NOMO-1 treated with dmso at 0.1 percent for 144 hours (cell line): ENCODE data around the gene MSL1.

Experiments
- DNase-seq: peaks from one replicate; lab custom pipeline; 2025; ENCODE audit not compliant: unreplicated experiment; lab: John Stamatoyannopoulos, UW

MSL1 gene

DNA sequence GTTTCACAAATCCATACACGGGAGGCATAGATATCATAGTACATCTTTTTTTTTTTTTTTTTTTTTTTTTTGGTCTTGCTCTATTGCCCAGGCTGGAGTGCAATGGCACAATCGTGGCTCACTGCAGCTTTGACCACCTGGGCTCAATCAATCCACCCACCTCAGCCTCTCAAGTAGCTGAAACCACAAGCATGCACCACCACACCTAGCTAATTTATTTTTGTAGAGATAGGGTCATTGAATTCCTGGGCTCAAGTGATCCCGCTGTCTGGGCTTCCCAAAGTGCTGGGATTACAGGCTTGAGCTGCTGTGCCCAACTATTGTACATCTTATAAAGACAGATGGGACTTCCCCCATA lies 52.0 kb downstream of the MSL1 start:
- no peak for DNase-seq

DNA sequence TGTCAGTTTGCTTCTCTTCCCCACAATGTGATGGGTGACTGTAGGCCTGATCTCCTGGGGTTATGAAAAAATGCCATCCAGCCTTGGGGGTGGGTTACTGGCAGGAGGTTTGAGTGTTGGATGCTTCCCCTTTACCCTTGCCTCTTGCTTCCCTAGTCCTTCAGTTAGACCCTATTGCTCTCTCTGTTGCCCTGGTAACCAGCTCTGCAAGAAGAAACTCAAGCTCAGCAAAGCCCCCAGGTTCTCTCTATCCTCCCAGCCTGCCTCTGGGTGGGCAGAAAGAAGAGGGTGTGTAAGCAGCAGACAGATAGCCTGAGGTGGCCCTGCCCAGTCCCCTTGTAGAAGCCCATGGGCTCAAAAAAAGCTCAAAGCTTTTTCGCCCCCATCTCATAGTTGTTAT lies 52.7 kb downstream of the MSL1 start:
- DNase-seq: no peak

DNA sequence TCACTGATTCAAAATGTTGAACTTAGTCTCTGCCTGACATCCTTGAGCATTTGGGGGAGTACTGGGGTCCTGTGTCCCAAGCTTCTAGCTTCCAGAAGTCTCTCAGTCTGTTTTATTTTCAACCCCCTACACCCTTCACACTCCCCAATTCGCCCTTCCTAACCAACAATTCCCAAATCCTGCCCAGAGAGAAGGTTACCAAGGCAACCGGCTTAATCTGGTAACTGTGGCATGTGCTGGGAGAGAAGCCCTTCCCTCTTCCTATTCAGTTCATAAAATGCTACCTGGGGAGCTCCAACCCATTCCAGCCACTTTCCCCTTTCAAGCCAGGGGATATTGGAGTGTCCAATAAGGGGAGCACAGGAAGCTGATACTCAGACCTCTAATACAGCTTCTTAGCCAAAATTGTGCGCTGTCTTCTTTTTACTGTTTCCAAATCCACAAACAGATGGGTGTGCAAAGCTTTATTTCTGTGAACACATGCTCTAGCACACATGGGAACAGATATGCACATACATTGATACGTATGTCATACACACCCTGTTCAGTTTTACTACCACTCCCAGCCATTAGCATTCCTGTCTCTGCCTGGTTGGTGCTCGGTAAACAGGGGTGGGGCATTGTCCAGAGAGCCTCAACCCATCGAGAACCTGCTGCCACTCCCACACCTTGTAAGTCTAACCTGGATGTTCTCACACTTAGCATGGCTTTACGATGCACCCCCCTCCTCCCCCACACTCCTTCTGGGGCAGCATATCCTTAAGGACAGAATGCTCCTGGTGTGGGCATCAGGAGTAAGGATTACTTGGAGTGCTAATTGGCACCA lies 54.4 kb downstream of the MSL1 start:
- DNase-seq: no peak

GRCh38 chr17:40176754-40177110 lies 55.0 kb downstream of the MSL1 start:
- DNase-seq: no peak

DNA sequence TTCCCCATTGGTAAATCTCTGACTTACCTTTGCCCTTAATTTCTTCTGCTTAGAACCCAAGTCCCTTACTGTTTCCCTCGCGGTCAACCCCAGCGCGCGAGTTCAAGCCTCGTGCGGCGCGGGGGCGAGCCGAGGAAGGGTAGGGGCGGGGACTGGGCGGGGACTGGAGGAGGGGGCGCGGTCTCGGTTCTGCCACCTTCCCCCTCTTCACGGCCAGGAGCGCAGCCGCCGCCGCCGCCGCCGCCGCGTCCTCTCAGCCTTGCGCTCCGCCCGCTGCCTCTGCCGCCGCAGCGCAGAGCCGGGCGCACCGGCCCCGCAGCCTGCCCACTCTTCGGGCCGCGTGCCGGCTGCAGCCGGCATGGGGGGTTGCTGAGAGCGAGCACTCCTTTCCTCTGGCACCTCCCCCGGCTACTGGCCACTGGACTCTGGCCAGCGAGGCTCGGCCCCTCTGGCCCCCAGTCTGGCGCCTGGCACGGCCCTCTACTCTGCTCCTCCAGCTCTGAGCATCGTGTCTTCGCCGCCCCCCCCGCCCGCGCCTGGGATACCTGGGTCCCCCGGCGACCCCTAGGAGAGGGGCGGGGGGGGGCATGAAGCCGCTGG lies 55.6 kb downstream of the MSL1 start, which contains the start of gene RAPGEFL1:
TSS of gene RAPGEFL1 (plus strand) at position 196 of the 600 bp plus-strand sequence. CDS start at position 588, 392 bp downstream.
- no peak for DNase-seq

DNA sequence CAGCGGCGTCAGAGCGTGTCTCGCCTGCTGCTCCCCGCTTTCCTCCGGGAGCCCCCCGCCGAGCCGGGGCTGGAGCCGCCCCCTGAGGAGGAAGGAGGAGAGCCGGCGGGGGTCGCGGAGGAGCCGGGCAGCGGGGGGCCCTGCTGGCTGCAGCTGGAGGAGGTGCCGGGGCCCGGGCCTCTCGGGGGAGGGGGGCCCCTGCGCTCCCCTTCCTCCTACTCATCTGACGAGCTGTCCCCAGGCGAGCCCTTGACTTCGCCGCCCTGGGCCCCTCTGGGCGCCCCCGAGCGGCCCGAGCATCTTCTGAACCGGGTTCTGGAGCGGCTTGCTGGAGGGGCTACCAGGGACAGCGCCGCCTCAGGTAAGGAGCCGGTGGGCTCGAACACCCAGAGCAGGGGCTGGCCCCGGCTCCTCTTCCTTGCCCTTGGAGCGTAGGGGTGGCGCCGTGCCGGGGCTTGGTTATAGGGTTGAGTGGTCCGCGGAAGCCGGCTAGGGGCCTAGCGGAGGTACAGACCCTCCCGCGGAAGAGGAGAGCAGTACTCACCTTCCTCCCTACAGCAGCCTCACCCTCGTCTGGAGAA lies 56.3 kb downstream of the MSL1 start:
- DNase-seq: no peak

GRCh38 chr17:40178660-40179059 lies 56.9 kb downstream of the MSL1 start:
- no peak for DNase-seq

DNA sequence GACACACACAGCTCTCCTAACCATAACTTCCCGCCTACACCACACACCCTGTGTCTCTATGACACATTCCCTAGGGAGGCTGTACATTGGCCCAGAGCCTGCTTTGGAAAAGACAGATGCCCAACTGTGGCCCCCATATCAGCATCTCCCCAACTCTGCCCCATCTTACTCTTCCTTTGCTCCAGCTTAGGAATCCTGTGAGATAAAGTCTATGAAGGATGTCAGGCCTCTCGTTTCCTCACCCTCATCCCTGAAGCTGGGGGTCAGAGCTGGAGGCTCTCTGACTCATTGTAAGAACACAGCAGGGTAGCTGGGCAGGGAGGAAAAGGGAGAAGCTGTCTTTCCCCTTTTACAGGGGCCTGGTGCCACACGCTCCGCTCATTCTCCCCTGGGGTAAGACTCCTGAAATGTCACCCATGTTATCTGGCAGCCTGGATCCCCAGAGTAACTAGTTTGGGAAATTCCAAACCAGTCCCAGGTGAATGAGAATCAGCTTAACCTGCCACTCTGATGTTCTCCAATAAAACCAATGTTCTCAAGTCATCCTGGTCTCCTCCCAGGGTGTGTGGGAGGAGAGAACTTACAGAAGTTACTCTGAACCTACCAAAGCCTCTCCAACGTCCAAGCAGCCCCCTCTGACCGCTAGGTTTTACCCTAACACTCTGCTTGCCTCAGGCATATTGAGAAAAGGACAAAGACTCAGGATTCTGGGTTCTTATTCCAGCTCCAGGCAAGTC lies 58.3 kb downstream of the MSL1 start:
- no peak for DNase-seq

DNA sequence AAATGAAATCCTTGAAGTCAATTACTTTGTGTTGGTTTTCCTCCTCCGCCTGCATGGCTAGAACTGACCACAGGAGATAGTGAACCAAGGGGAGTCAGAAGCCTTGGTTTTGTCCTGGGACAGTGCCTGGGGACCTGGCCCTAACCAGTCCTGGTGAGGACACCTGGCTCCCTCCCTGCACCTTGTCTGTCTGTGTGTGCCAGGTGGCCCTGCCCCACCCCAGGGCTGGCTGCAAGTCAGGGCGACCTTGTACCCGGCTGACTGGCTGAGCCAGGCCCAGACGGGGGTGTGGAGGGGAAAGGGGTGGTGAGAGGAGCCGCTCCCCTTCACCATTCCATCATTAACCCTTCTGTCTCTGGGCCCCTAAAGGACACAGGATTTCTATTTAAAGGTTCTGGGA lies 58.9 kb downstream of the MSL1 start:
- DNase-seq: no peak

DNA sequence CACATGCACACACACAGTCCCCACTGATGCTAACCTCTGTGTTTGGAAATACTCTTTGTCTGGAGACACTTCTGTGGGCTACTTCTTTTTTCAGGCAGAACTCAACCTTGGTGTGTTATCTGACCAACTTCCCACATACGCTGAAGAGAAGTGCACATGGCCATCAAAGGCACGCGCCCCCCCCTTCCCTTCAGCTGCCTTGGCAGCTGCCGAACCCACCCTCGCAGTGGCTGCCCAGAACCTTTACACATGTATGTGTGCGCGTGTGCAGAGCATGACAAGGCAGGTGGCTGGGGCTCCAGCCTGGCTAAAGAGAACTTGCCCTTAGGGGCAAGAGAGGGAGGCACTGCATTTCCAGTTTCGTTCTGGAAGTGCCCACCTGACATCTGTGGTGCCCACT lies 59.4 kb downstream of the MSL1 start:
- DNase-seq: no peak

DNA sequence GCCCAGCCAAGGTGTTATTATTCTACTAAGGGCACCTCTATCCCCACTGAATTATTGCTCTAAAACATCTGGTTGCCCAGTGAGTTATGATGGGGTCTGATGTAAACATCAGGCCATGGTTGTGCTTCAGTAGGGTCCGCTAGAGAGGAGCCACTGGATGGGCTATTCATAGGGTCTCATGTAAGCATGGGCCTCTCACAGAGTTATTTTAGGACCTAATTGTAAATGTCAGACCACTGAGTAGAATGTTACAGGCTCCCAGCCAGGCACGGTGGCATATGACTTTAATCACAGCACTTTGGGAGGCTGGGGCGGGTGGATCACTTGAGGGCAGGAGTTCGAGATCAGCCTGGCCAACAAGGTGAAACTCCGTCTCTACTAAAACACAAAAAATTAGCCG lies 60.8 kb downstream of the MSL1 start:
- no peak for DNase-seq
